ENCODE measurements around the gene LUC7L.
"Not testable (repeated sequence)": the region's sequence is repeated elsewhere in the genome, so short reads cannot be mapped to it uniquely, and the experiment has no call there.

Gene LUC7L

GRCh38 chr16:164827-165538 is 64.3 kb downstream of the LUC7L start:
- no peak for DNase-seq (ENCODE audit: low spot score)

GRCh38 chr16:164134-164823 is 65.0 kb downstream of the LUC7L start:
- DNase-seq (ENCODE audit: low spot score), result not testable (repeated sequence)

DNA sequence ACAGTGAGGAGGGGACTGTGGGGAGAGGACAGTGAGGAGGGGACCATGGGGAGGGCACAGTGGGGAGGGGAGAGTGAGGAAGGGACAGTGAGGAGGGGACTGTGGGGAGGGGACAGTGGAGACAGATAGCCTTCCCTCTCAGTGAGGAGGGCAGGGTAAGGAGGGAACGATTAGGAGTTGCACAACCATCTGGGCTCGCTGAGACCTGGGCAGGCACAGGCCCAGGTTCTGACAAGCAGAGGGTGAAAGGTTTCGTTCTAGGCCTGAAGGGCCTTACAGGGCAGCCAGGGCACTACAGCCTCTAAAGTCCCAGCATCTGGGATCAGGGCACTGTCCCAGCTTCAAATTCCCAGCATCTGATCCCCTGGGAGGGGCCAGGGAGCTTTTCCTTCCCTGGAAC is 65.6 kb downstream of the LUC7L start:
- DNase-seq (ENCODE audit: low spot score), result not testable (repeated sequence)

GRCh38 chr16:163139-163538 is 66.1 kb downstream of the LUC7L start:
- not testable (repeated sequence) for DNase-seq (ENCODE audit: low spot score)

DNA sequence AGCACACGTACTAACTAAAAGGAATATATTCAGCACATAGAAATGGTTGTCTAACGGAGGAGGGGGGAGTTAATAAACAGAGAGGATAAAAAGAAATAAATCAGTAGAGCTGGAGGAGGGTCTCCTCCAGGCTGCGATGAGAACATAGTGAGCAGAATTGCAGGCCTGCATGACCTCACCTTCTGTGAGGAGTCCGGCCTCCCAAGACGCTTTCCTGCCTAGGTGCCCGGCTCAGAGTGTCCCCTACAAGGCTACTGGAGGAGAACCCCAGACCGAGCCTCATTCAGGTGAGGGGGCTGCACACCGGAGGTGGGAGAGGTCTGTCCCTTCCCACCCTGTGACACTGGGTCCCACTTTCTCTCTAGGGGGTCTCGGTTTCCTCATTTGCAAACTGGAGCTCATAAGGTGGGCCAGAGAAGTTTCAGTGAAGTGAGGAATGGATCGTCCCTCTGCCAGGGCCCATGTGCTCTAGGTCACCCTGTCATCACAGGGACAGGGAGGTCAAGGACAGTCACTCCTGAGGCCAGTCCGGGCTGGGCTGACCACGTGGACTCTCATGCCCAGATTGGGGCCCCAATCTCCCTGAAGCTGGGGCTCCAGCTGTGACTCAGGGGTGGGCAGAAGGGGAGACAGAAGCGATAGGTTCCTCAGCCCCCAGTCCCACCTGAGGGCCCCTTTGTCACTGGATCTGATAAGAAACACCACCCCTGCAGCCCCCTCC is 66.8 kb downstream of the LUC7L start:
- no peak for DNase-seq (ENCODE audit: low spot score)

DNA sequence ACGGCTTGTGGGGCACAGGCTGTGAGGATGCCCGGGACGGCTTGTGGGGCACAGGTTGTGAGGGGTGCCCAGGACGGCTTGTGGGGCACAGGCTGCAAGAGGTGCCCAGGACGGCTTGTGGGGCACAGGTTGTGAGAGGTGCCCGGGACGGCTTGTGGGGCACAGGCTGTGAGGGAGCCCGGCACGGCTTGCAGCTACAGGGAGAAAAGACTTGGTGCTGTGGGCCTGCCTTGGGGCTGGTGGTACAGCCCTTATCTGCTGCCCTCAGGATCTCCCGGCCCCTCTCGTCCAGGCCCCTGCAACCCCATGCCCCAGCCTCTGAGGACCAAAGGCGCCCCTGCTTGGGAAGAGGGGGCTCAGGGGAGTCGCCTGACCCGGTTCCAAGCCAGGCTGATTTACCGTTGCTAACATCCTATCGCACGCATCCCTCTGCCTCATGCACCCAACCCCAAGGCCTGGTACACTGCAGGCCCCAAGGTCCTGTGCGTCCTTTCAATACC is 68.5 kb downstream of the LUC7L start:
- no peak for DNase-seq (ENCODE audit: low spot score)

DNA sequence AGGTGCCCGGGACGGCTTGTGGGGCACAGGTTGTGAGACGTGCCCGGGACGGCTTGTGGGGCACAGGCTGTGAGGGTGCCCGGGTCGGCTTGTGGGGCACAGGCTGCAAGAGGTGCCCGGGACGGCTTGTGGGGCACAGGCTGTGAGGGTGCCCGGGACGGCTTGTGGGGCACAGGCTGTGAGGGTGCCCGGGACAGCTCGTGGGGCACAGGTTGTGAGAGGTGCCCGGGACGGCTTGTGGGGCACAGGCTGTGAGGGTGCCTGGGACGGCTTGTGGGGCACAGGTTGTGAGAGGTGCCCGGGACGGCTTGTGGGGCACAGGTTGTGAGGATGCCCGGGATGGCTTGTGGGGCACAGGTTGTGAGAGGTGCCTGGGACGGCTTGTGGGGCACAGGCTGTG is 69.0 kb downstream of the LUC7L start:
- not testable (repeated sequence) for DNase-seq (ENCODE audit: low spot score)

DNA sequence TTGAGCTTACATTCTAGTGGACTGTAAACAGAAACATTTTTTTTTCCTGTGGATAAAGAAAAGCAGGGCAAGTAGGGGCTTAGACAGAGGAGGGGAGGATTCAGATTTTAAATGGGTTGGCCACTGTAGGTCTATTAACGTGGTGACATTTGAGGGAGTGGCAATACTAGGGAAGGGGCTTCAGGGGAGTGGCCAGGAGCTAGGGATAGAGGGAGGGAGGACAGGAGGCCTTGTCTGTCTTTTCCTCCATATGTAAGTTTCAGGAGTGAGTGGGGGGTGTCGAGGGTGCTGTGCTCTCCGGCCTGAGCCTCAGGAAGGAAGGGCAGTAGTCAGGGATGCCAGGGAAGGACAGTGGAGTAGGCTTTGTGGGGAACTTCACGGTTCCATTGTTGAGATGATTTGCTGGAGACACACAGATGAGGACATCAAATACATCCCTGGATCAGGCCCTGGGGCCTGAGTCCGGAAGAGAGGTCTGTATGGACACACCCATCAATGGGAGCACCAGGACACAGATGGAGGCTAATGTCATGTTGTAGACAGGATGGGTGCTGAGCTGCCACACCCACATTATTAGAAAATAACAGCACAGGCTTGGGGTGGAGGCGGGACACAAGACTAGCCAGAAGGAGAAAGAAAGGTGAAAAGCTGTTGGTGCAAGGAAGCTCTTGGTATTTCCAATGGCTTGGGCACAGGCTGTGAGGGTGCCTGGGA is 70.0 kb downstream of the LUC7L start:
- no peak for DNase-seq (ENCODE audit: low spot score)

DNA sequence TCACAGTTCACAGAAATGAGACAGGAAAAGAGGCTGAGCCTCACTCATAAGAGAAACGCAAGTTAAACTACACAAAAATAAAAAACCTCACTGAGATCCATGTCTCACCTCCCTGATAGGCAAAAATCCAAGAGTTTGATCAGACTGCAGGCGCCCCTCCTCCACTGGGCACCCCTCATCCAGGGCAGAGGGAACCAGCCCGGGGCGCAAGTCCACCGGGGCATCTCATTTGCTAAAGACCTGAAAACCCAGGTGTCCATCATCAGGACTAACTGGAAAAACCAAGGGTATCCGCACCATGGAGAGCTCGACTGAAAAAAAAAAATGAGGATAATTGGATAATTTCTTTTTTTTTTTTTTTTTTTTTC is 74.2 kb downstream of the LUC7L start:
- no peak for DNase-seq (ENCODE audit: low spot score)

DNA sequence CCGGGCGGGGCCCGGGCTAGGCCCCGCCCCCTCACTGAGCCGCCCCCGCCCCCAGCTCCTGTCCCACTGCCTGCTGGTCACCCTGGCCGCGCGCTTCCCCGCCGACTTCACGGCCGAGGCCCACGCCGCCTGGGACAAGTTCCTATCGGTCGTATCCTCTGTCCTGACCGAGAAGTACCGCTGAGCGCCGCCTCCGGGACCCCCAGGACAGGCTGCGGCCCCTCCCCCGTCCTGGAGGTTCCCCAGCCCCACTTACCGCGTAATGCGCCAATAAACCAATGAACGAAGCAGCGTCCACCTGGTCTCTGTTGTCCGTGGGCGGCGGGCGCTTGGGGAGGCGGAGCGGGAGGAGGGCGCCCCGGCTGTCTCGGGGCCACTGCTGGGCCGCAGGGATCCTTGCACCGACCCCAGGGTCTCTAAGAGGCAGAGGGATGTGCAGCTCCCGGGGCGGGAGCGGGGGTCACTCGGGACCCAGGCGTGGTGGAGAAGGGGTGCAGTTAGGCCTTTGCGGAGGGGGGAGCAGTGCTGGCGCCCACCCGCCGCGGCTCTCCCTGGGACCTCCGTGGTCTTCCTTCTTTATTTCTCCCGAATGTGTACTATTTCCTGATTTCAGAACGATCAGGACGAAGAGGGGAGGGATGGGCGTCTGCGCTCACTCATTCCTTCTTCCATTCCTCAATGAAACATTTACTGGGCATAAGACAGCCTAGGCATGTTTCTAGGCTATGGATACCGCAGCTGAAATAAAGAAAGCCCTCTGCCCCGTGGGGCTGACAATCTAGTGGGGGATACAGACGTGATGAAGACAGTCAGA is 74.8 kb downstream of the LUC7L start:
- no peak for DNase-seq (ENCODE audit: low spot score)

- not testable (repeated sequence) for DNase-seq (ENCODE audit: low spot score)
Observed at GRCh38 chr16:153550-154216, 75.6 kb downstream of the LUC7L start.

DNA sequence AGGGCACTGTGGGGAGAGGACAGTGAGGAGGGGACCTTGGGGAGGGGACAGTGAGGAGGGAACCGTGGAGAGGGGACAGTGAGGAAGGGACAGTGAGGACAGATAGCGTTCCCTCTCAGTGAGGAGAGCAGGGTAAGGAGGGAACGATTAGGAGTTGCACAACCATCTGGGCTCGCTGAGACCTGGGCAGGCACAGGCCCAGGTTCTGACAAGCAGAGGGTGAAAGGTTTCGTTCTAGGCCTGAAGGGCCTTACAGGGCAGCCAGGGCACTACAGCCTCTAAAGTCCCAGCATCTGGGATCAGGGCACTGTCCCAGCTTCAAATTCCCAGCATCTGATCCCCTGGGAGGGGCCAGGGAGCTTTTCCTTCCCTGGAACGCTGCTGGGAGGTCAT is 76.1 kb downstream of the LUC7L start:
- DNase-seq (ENCODE audit: low spot score), result not testable (repeated sequence)

DNA sequence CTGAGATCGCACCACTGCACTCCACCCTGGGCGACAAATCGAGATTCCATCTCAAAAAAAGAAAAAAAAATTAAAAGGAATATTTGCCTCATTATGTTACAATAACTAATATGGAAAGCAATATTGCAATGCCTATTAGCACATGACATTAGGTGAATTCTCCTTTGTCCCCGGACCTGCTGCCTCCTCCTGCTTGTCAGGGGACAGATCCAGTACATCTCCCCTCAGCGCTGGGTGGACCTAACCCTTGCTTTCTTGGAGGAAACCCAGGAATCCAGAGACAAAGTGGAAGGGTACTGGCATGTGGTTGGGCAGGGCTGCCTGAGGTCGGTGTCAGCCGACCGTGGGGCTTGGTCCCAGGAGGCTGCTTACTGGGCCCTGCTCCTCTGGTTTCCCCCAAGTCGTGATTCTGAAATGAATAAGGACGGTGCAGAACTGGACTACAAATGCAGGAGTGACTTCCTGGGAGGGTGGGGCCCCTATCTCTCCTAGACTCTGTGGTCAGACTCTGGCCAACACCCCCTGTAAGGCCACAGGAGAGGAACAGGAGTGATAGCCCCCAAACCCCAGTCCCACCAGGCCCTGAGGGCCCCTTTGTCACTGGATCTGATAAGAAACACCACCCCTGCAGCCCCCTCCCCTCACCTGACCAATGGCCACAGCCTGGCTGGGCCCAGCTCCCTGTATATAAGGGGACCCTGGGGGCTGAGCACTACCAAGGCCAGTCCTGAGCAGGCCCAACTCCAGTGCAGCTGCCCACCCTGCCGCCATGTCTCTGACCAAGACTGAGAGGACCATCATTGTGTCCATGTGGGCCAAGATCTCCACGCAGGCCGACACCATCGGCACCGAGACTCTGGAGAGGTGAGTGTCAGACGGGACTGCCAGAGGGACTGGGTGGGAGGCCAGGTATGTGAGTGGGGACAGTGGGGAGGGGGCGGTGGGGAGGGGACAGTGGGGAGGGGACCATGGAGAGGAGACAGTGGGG is 76.8 kb downstream of the LUC7L start, which contains the start of gene HBZ:
HBZ (plus strand) TSS at position 504 of the 988 bp plus-strand sequence; CDS start at position 770, 266 bp downstream.
- DNase-seq (ENCODE audit: low spot score), result no peak

DNA sequence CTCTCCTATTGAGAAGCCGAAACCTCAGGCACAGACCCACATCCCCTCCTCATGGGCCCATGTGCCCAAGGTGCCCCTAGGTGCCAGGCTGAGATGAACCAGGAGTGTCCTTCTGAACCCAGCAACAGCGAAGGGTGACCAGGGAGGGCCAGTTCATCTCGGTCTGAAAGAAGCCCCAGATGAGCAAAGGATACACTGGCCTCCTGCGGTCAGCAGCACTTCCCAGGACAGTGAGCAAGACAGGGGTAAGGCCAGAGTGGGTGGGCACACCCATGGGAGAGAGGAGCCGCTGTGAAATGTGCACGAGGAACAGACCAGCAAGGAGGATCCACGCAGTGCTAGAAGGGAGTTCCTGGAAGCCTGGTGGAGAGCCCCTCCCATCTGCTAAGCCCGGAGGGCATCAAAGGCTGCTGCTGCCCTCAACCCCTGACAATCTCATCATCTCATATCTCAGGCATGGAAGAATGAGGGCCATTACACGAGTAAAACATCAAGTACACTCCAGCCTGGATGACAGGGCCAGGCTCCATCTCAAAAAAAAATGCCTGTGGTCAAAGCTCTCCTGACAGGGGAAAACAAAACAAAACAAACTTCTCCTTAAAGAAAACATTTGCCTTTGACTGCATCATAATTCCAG is 80.1 kb downstream of the LUC7L start:
- peak; percentile 24 for DNase-seq (ENCODE audit: low spot score)

DNA sequence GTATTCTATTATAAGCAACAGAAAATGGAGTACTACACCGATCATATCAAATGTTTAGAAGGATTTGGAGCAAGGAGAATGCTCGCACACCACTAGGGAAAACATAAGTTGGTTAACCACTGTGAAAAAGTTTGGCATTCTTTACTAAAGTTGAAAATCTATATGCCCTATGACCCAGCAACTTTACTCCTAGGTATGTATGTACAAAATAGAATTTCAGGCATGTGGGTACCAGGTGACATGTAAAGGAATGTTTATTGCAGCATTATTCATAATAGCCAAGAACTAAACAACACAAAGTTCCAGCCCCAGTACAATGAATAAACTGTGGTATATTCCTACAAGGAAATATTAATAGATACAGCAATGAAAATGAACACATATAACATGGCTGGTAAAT is 82.6 kb downstream of the LUC7L start:
- DNase-seq (ENCODE audit: low spot score), result no peak

DNA sequence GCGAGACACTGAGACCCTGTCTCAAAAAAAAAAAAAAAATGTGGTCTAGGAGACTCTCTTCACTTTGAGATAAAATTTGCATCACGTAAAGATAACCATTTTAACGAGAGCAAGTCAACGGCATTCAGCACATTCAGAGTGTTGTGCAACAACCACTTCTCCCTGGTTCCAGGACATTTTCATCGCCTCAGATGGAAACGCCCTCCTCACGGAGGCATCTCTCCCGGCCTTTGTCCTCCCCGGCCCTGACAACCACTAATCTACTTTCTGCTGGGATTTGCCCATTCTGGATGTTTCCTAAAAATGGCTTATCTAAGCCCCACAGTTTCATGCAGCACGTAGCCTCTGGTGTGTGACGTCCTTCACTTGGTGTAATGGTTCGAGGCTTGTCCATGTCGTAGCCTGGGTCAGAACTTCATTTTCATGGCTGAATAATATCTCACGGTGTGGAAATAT is 84.4 kb downstream of the LUC7L start:
- no peak for DNase-seq (ENCODE audit: low spot score)

GRCh38 chr16:143456-143855 is 85.8 kb downstream of the LUC7L start:
- no peak for DNase-seq (ENCODE audit: low spot score)

DNA sequence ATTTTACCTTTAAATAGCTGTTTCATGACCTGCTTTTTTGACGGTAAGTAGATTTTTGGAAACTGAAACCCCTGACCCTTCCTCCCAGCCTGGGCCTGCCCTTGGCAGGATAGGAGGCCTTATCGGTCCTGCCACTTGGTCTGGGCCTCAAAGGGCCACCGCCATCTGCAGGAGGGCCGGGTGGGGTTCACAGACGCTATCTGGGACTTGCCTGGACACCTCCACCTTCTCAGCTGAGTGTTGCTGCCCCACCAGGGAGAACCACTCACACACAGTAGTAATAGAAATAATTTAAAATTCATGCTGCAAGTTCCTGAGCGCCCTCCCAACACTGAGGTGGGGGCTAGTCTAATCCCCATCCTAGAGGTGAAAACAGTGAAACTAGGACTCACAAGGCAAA is 86.2 kb downstream of the LUC7L start:
- DNase-seq (ENCODE audit: low spot score), result no peak

- DNase-seq (ENCODE audit: low spot score), result no peak
Observed at GRCh38 chr16:142405-142967, 86.8 kb downstream of the LUC7L start.

Measured in COLO829 (cell line).